ENCODE results near the gene MYH7.

The MYH7 gene

GRCh38 chr14:23385642-23386265 is 49.7 kb downstream of the MYH7 start:
- no peak overlapping the region for H3K27ac ChIP-seq
- H3K4me3 ChIP-seq = no peak overlapping the region
- H3K36me3 ChIP-seq (ENCODE audit: insufficient read depth, low read length) = no peaks in the 10 kb centered on the region
- no peak for TF ChIP-seq POLR2AphosphoS5 (IDR thresholded peaks at IDR 0.05; ENCODE audit: borderline replicate concordance, low read depth, low read length)
- TF ChIP-seq FOXP2 (optimal IDR thresholded peaks at IDR 0.05; ENCODE audit: control extremely low read depth, extremely low read length, insufficient read depth) = no peak
- TF ChIP-seq EZH2 (IDR thresholded peaks at IDR 0.05) = no peak
- no peak overlapping the region for H3K9ac ChIP-seq (ENCODE audit: insufficient read length)
- H3K9me3 ChIP-seq (ENCODE audit: low read depth, low read length) = no peaks in the 10 kb centered on the region
- no peak for DNase-seq (ENCODE audit: low read depth, low spot score)

- DNase-seq (ENCODE audit: low read depth, low spot score) = no peak
- Histone ChIP-seq H3K9me3 (ENCODE audit: low read depth, low read length) (no peaks in the 10 kb centered on the region), H3K27ac (no peak overlapping the region), H3K4me3 (no peak overlapping the region), H3K36me3 (ENCODE audit: insufficient read depth, low read length) (no peaks in the 10 kb centered on the region), H3K9ac (ENCODE audit: insufficient read length) (no peak overlapping the region)
- no peak for TF ChIP-seq FOXP2 (optimal IDR thresholded peaks at IDR 0.05; ENCODE audit: control extremely low read depth, extremely low read length, insufficient read depth)
- no peak for TF ChIP-seq POLR2AphosphoS5 (IDR thresholded peaks at IDR 0.05; ENCODE audit: borderline replicate concordance, low read depth, low read length)
- TF ChIP-seq EZH2 (IDR thresholded peaks at IDR 0.05) = no peak
Observed at GRCh38 chr14:23385244-23385641, 50.2 kb downstream of the MYH7 start.

DNA sequence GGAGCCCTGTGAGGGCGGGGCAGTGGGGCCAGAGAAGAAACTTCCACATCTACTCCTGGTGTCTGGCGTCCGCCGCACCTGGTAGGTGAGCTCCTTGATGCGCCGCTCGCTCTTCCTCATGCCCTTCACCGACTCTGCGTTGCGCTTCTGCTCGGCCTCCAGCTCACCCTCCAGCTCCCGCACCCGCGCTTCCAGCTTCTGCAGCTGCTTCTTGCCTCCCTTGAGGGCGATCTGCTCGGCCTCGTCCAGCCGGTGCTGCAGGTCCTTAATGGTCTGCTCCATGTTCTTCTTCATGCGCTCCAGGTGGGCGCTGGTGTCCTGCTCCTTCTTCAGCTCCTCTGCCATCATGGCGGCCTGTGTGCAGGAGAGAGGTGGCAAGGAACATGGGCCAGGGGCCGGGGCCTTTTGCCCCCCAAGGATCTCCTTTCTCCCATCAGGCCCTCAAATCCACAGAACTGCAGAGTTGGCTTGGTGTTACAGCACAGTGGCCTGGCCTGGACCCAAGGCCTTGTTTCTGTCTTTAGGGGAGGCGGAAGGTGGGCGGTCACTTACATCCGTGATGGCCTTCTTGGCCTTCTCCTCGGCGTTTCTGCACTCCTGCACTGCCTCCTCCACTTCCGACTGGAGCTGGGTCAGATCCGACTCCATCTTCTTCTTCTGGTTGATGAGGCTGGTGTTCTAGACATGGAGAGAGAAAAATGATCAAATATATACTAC is 50.9 kb downstream of the MYH7 start:
- no peak for TF ChIP-seq FOXP2 (optimal IDR thresholded peaks at IDR 0.05; ENCODE audit: control extremely low read depth, extremely low read length, insufficient read depth)
- no peak for TF ChIP-seq EZH2 (IDR thresholded peaks at IDR 0.05)
- no peak for TF ChIP-seq POLR2AphosphoS5 (IDR thresholded peaks at IDR 0.05; ENCODE audit: borderline replicate concordance, low read depth, low read length)
- H3K27ac ChIP-seq = no peak overlapping the region
- no peak overlapping the region for H3K4me3 ChIP-seq

DNA sequence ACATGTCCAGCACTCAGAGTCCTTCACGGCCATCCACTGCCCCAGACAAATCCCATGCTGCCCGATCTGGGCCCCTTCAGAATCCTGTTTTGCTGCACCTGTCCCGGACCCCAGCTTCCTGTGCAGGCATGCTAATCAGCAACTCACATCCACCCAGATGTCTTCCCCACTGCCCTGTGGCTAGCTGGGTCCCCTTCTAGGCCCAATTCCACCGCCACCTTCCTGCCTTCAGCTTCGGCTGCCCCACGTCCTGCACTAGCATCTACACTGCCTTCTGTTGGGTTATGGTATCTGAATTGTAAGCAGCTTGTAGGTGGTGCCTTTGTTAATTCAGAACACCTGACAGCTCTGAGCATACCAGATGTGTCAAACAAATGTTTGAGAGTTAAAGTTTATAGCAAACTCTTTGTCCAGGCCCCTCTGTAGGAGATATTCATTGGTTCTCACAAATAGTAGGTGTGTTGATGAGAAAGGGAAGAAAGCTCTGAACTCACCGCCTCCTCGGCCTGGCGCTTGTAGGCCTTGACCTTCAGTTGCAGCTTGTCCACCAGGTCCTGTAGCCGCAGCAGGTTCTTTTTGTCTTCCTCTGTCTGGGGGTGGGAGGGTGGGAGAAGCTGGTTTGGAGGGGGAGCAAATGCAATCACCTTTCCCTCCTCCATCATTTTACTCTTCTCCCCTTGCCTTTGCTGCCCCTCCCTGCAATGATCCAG is 52.6 kb downstream of the MYH7 start:
- TF ChIP-seq EZH2 (IDR thresholded peaks at IDR 0.05) = no peak
- TF ChIP-seq FOXP2 (optimal IDR thresholded peaks at IDR 0.05; ENCODE audit: control extremely low read depth, extremely low read length, insufficient read depth) = no peak
- no peaks in the 10 kb centered on the region for H3K9me3 ChIP-seq (ENCODE audit: low read depth, low read length)
- no peak overlapping the region for H3K4me3 ChIP-seq
- H3K36me3 ChIP-seq (ENCODE audit: insufficient read depth, low read length) = no peaks in the 10 kb centered on the region
- no peak overlapping the region for H3K27ac ChIP-seq
- DNase-seq (ENCODE audit: low read depth, low spot score) = no peak
- H3K9ac ChIP-seq (ENCODE audit: insufficient read length) = no peak overlapping the region

More for the DNA sequence above, 50.9 kb downstream of the MYH7 start:
- H3K9ac ChIP-seq (ENCODE audit: insufficient read length) = no peak overlapping the region
- DNase-seq (ENCODE audit: low read depth, low spot score) = no peak
- no peaks in the 10 kb centered on the region for H3K9me3 ChIP-seq (ENCODE audit: low read depth, low read length)
- no peaks in the 10 kb centered on the region for H3K36me3 ChIP-seq (ENCODE audit: insufficient read depth, low read length)

- TF ChIP-seq EZH2 (IDR thresholded peaks at IDR 0.05) = no peak
- no peak for TF ChIP-seq POLR2AphosphoS5 (IDR thresholded peaks at IDR 0.05; ENCODE audit: borderline replicate concordance, low read depth, low read length)
- no peak for TF ChIP-seq FOXP2 (optimal IDR thresholded peaks at IDR 0.05; ENCODE audit: control extremely low read depth, extremely low read length, insufficient read depth)
- Histone ChIP-seq H3K9ac (ENCODE audit: insufficient read length) (no peak overlapping the region), H3K4me3 (no peak overlapping the region), H3K36me3 (ENCODE audit: insufficient read depth, low read length) (no peaks in the 10 kb centered on the region), H3K9me3 (ENCODE audit: low read depth, low read length) (no peaks in the 10 kb centered on the region), H3K27ac (no peak overlapping the region)
- no peak for DNase-seq (ENCODE audit: low read depth, low spot score)
Observed at GRCh38 chr14:23382276-23382675, 53.2 kb downstream of the MYH7 start.

- no peak for DNase-seq (ENCODE audit: low read depth, low spot score)
- TF ChIP-seq EZH2 (IDR thresholded peaks at IDR 0.05) (no peak), FOXP2 (optimal IDR thresholded peaks at IDR 0.05; ENCODE audit: control extremely low read depth, extremely low read length, insufficient read depth) (no peak), POLR2AphosphoS5 (IDR thresholded peaks at IDR 0.05; ENCODE audit: borderline replicate concordance, low read depth, low read length) (no peak)
- Histone ChIP-seq H3K4me3 (no peak overlapping the region), H3K9me3 (ENCODE audit: low read depth, low read length) (no peaks in the 10 kb centered on the region), H3K27ac (no peak overlapping the region), H3K36me3 (ENCODE audit: insufficient read depth, low read length) (no peaks in the 10 kb centered on the region), H3K9ac (ENCODE audit: insufficient read length) (no peak overlapping the region)
Observed at GRCh38 chr14:23381871-23382270, 53.6 kb downstream of the MYH7 start.

- Histone ChIP-seq H3K4me3 (no peak overlapping the region), H3K9me3 (ENCODE audit: low read depth, low read length) (no peaks in the 10 kb centered on the region), H3K36me3 (ENCODE audit: insufficient read depth, low read length) (no peaks in the 10 kb centered on the region), H3K9ac (ENCODE audit: insufficient read length) (no peak overlapping the region), H3K27ac (no peak overlapping the region)
- TF ChIP-seq POLR2AphosphoS5 (IDR thresholded peaks at IDR 0.05; ENCODE audit: borderline replicate concordance, low read depth, low read length) (no peak), FOXP2 (optimal IDR thresholded peaks at IDR 0.05; ENCODE audit: control extremely low read depth, extremely low read length, insufficient read depth) (no peak), EZH2 (IDR thresholded peaks at IDR 0.05) (no peak)
- no peak for DNase-seq (ENCODE audit: low read depth, low spot score)
Observed at GRCh38 chr14:23380976-23381375, 54.5 kb downstream of the MYH7 start.

- no peak for DNase-seq (ENCODE audit: low read depth, low spot score)
- no peak overlapping the region for H3K9ac ChIP-seq (ENCODE audit: insufficient read length)
- H3K36me3 ChIP-seq (ENCODE audit: insufficient read depth, low read length) = no peaks in the 10 kb centered on the region
- no peak overlapping the region for H3K4me3 ChIP-seq
- no peaks in the 10 kb centered on the region for H3K9me3 ChIP-seq (ENCODE audit: low read depth, low read length)
- H3K27ac ChIP-seq = no peak overlapping the region
- TF ChIP-seq EZH2 (IDR thresholded peaks at IDR 0.05) (no peak), POLR2AphosphoS5 (IDR thresholded peaks at IDR 0.05; ENCODE audit: borderline replicate concordance, low read depth, low read length) (no peak), FOXP2 (optimal IDR thresholded peaks at IDR 0.05; ENCODE audit: control extremely low read depth, extremely low read length, insufficient read depth) (no peak)
Observed at GRCh38 chr14:23380197-23380914, 55.1 kb downstream of the MYH7 start.

Data from SK-N-MC (cell line).